Measurements from ENCODE around the gene PARD3B. TPM values are rescaled to one million over a fixed set of nuclear protein-coding genes. Genes with fewer than 3 reads are reported as not detected.

The PARD3B gene
- total and polyA plus RNA-seq, 2 donors (not counting 1 experiment from before 2014, with no cell fraction given): 7.4 to 20.6 TPM

DNA sequence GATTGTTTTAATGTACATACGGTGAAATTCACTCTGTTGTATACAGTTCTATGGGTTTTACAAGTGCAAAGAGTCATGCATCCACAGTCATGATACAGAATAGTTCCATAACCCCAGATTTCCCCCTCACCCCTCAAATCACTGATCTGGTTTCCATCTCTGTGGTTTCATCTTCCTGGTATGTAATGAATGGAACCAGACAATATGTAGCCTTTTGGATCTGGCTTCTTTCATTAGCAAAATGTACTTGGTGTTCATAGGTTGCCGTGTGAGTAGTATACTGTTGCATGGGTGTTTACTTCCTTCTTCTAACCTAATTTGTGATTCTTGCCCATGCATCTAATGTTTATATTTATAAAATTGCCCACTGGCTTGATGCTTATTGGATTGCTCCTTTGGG lies 838.3 kb downstream of the PARD3B start:
- no peak overlapping the region for H3K27ac ChIP-seq (ENCODE audit: insufficient read depth, low read length)
- no peaks in the 10 kb centered on the region for H3K9me3 ChIP-seq (ENCODE audit: control insufficient read depth, insufficient read depth, low read depth, low read length)
- DNase-seq (ENCODE audit: low read depth in 2 of 2): no peak
- no peak overlapping the region for H3K4me3 ChIP-seq (replicated peaks in 1 of 4; ENCODE audit: control extremely low read depth in 1 of 4, insufficient read depth in 1 of 4, low read depth in 3 of 4, low read length in 4 of 4)
- H2AFZ ChIP-seq (ENCODE audit: low read length): no peak overlapping the region
- no peaks in the 10 kb centered on the region for H3K79me2 ChIP-seq (ENCODE audit: control insufficient read depth, insufficient read depth, low read length)
- no peaks in the 10 kb centered on the region for H3K27me3 ChIP-seq (ENCODE audit: control insufficient read depth, insufficient read depth, low read length)
- H3K36me3 ChIP-seq (ENCODE audit: control insufficient read depth, insufficient read depth, low read length): no peaks in the 10 kb centered on the region
- H4K20me1 ChIP-seq (ENCODE audit: control insufficient read depth, extremely low read depth, insufficient read depth, low read length): no peaks in the 10 kb centered on the region
- TF ChIP-seq, protein P1, sequence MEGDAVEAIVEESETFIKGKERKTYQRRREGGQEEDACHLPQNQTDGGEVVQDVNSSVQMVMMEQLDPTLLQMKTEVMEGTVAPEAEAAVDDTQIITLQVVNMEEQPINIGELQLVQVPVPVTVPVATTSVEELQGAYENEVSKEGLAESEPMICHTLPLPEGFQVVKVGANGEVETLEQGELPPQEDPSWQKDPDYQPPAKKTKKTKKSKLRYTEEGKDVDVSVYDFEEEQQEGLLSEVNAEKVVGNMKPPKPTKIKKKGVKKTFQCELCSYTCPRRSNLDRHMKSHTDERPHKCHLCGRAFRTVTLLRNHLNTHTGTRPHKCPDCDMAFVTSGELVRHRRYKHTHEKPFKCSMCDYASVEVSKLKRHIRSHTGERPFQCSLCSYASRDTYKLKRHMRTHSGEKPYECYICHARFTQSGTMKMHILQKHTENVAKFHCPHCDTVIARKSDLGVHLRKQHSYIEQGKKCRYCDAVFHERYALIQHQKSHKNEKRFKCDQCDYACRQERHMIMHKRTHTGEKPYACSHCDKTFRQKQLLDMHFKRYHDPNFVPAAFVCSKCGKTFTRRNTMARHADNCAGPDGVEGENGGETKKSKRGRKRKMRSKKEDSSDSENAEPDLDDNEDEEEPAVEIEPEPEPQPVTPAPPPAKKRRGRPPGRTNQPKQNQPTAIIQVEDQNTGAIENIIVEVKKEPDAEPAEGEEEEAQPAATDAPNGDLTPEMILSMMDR (conservative IDR thresholded peaks at IDR 0.05 in 1 of 2, IDR thresholded peaks at IDR 0.05 in 1 of 2; ENCODE audit: low read depth in 1 of 2, low read length in 2 of 2): no peak
- TF ChIP-seq EZH2 (IDR thresholded peaks at IDR 0.05; ENCODE audit: low read length, missing control alignments): no peak
- no peak overlapping the region for H3K9ac ChIP-seq (ENCODE audit: insufficient read depth, low read length)
- no peak overlapping the region for H3K4me2 ChIP-seq (ENCODE audit: extremely low read depth, insufficient read depth, low read length)
- no peaks in the 10 kb centered on the region for H3K4me1 ChIP-seq (ENCODE audit: control insufficient read depth, extremely low read depth, insufficient read depth, low read length)

DNA sequence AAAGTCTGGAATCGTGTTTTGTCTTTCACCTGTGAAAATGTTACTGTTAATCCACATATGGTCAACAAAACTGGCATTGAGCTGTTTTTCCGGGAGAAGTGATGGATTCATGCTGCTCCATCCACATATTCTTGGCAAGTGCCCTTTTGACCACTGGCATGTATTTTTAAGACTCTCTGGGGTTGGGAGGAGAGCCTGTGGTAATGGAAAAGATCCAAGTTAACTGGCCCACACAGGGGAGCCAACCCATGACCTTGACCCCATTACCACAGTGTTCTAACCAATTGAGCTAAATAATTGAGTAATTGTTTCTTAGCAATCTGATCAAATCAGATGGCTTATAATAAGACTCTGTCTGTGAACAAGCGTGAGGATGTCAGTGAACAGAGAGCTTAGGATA lies 840.8 kb downstream of the PARD3B start:
- H2AFZ ChIP-seq (ENCODE audit: low read length): no peak overlapping the region
- no peaks in the 10 kb centered on the region for H3K4me1 ChIP-seq (ENCODE audit: control insufficient read depth, extremely low read depth, insufficient read depth, low read length)
- H3K4me2 ChIP-seq (ENCODE audit: extremely low read depth, insufficient read depth, low read length): peak overlapping the region; percentile 32
- no peak overlapping the region for H3K9ac ChIP-seq (ENCODE audit: insufficient read depth, low read length)
- no peaks in the 10 kb centered on the region for H3K9me3 ChIP-seq (ENCODE audit: control insufficient read depth, insufficient read depth, low read depth, low read length)
- no peak overlapping the region for H3K27ac ChIP-seq (ENCODE audit: insufficient read depth, low read length)
- H3K36me3 ChIP-seq (ENCODE audit: control insufficient read depth, insufficient read depth, low read length): no peaks in the 10 kb centered on the region
- DNase-seq (ENCODE audit: low read depth in 2 of 2): peak; percentile 68 to 81
- no peak overlapping the region for H3K4me3 ChIP-seq (replicated peaks in 1 of 4; ENCODE audit: control extremely low read depth in 1 of 4, insufficient read depth in 1 of 4, low read depth in 3 of 4, low read length in 4 of 4)
- no peaks in the 10 kb centered on the region for H4K20me1 ChIP-seq (ENCODE audit: control insufficient read depth, extremely low read depth, insufficient read depth, low read length)
- no peaks in the 10 kb centered on the region for H3K79me2 ChIP-seq (ENCODE audit: control insufficient read depth, insufficient read depth, low read length)
- H3K27me3 ChIP-seq (ENCODE audit: control insufficient read depth, insufficient read depth, low read length): no peaks in the 10 kb centered on the region
- no peak for TF ChIP-seq EZH2 (IDR thresholded peaks at IDR 0.05; ENCODE audit: low read length, missing control alignments)
- TF ChIP-seq, protein P1 (conservative IDR thresholded peaks at IDR 0.05 in 1 of 2, IDR thresholded peaks at IDR 0.05 in 1 of 2; ENCODE audit: low read depth in 1 of 2, low read length in 2 of 2): no peak

GRCh38 chr2:205387350-205388055 lies 842.2 kb downstream of the PARD3B start:
- Histone ChIP-seq H3K79me2 (ENCODE audit: control insufficient read depth, insufficient read depth, low read length) (no peaks in the 10 kb centered on the region), H3K27me3 (ENCODE audit: control insufficient read depth, insufficient read depth, low read length) (no peaks in the 10 kb centered on the region), H3K4me3 (replicated peaks in 1 of 4; ENCODE audit: control extremely low read depth in 1 of 4, insufficient read depth in 1 of 4, low read depth in 3 of 4, low read length in 4 of 4) (no peak overlapping the region), H3K27ac (ENCODE audit: insufficient read depth, low read length) (no peak overlapping the region), H3K36me3 (ENCODE audit: control insufficient read depth, insufficient read depth, low read length) (no peaks in the 10 kb centered on the region), H2AFZ (ENCODE audit: low read length) (no peak overlapping the region), H4K20me1 (ENCODE audit: control insufficient read depth, extremely low read depth, insufficient read depth, low read length) (no peaks in the 10 kb centered on the region), H3K9me3 (ENCODE audit: control insufficient read depth, insufficient read depth, low read depth, low read length) (no peaks in the 10 kb centered on the region), H3K9ac (ENCODE audit: insufficient read depth, low read length) (no peak overlapping the region), H3K4me2 (ENCODE audit: extremely low read depth, insufficient read depth, low read length) (no peak overlapping the region), H3K4me1 (ENCODE audit: control insufficient read depth, extremely low read depth, insufficient read depth, low read length) (no peaks in the 10 kb centered on the region)
- TF ChIP-seq, protein P1 (conservative IDR thresholded peaks at IDR 0.05 in 1 of 2, IDR thresholded peaks at IDR 0.05 in 1 of 2; ENCODE audit: low read depth in 1 of 2, low read length in 2 of 2): no peak
- TF ChIP-seq EZH2 (IDR thresholded peaks at IDR 0.05; ENCODE audit: low read length, missing control alignments): no peak
- no peak for DNase-seq (ENCODE audit: low read depth in 2 of 2)

All from fibroblast of lung (primary cell).